SU-DHL-6 (cell line): ENCODE results near the gene KCNK13.

Experiments used
- H2AFZ ChIP-seq: fragments of 200-600 bp; sonication (generic); 2 replicates; pipeline ENCODE4 v1.6.1; 2014; ENCODE audit warnings: low read depth, mild to moderate bottlenecking, moderate library complexity, mixed read lengths, antibody characterized with exemption, low read length; ENCODE audit not compliant: severe bottlenecking
- H3F3A ChIP-seq: fragments of 200-600 bp; shearing (Covaris generic); 2 replicates; pipeline ENCODE4 v1.6.0; 2016; ENCODE audit warnings: antibody characterized with exemption, mild to moderate bottlenecking; ENCODE audit not compliant: insufficient read depth
- H3K27ac ChIP-seq: fragments of 200-600 bp; sonication (generic); 2 replicates; pipeline ENCODE4 v1.5.1; 2016; ENCODE audit warnings: low read depth, mild to moderate bottlenecking, low read length, moderate library complexity, mixed read lengths
- H3K27me3 ChIP-seq: fragments of 200-600 bp; sonication (generic), shearing (Covaris generic); 2 replicates; pipeline ENCODE4 v1.6.0; 2014; ENCODE audit warnings: mild to moderate bottlenecking, low read length
- H3K36me3 ChIP-seq: fragments of 200-600 bp; sonication (generic); 2 replicates; pipeline ENCODE4 v1.6.1; 2014; ENCODE audit warnings: mild to moderate bottlenecking, low read length, mixed read lengths
- H3K4me2 ChIP-seq: fragments of 300-600, 200-600 bp; shearing (Covaris generic), sonication (generic); 2 replicates; pipeline ENCODE4 v1.6.0; 2014; ENCODE audit warnings: low read length, low read depth, mild to moderate bottlenecking; ENCODE audit not compliant: poor library complexity, severe bottlenecking
- H3K4me3 ChIP-seq: fragments of 200-600 bp; sonication (generic); 2 replicates; pipeline ENCODE4 v1.5.1; 2014; ENCODE audit warnings: antibody characterized with exemption, low read length, mild to moderate bottlenecking, mixed read lengths; ENCODE audit not compliant: insufficient read depth, poor library complexity, severe bottlenecking
- H3K79me2 ChIP-seq: fragments of 200-600 bp; sonication (generic); 2 replicates; pipeline ENCODE4 v1.6.1; 2014; ENCODE audit warnings: mild to moderate bottlenecking, low read length, moderate library complexity; ENCODE audit not compliant: insufficient read depth
- H3K9ac ChIP-seq: fragments of 200-600 bp; sonication (generic); 2 replicates; pipeline ENCODE4 v1.7.0; 2014; ENCODE audit warnings: mild to moderate bottlenecking, low read length
- H3K9me2 ChIP-seq: fragments of 200-600 bp; sonication (generic); replicated peaks from 2 replicates; pipeline ENCODE4 v1.6.1; 2014; ENCODE audit warnings: low read length; ENCODE audit not compliant: insufficient read depth
- H3K9me3 ChIP-seq: fragments of 200-600 bp; sonication (generic); 2 replicates; pipeline ENCODE4 v1.6.1; 2014; ENCODE audit warnings: low read length, mixed read lengths; ENCODE audit not compliant: insufficient read depth
- H4K20me1 ChIP-seq: fragments of 200-600 bp; sonication (generic); 2 replicates; pipeline ENCODE4 v1.6.1; 2014; ENCODE audit warnings: low read depth, mild to moderate bottlenecking, antibody characterized with exemption, low read length, moderate library complexity, mixed read lengths
- EZH2phosphoT487 ChIP-seq: fragments of 200-600 bp; sonication (generic), shearing (Covaris generic); conservative IDR thresholded peaks from 2 replicates; pipeline ENCODE4 v1.6.1; 2018; ENCODE audit warnings: mild to moderate bottlenecking, antibody characterized with exemption, low read length, moderate library complexity, mixed read lengths
- TF ChIP-seq, protein P1 (sequence below): fragments of 200-600 bp; sonication (generic); IDR thresholded peaks from one replicate; pipeline ENCODE4 v1.5.1; 2017; ENCODE audit warnings: antibody characterized with exemption, mild to moderate bottlenecking, low read length, moderate library complexity; ENCODE audit not compliant: insufficient read depth, poor library complexity, severe bottlenecking

Gene KCNK13

DNA sequence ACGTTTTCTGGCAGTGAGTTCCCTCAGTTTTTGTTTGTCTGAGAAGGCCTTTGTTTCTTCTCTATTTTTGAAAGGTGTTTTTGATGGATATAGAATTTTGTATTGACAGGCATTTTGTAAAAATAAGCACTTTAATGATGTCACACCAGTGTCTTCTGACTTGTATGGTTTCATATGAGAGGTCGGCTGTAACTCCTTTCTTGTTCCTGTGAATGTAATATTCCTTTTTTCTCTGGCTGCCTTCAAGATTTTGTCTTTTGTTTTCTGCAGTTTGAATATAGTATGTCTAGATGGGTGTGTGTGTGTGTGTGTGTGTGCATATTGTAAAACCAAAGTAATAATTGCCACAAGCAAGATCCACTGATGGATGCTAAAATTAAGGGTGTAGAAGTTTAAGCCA lies 126.8 kb downstream of the KCNK13 start:
- no peaks in the 10 kb centered on the region for H3K79me2 ChIP-seq
- H3K9me3 ChIP-seq = 0 out of 2 replicates have a peak, but pooled peaks cover 6% of the 10 kb centered on the region
- no peaks in the 10 kb centered on the region for H3F3A ChIP-seq

DNA sequence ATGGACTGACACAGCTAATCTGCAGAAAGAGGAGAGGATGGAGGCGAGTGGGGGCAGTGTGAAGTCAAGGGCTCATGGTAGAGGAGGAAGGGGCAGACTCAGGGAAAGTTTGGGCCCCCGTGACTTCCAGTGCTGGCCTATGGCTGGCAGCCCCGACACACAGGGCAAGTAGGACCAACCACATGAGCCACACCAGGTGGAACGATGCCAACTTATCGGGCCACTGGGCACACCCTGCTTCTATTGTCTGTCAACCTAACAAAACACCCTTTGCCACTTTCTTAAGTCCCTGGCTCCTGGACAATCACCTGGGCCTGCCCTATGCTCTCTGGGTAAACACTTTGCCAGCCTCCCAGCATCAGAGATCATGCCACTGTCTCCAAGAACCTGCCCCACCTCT lies 129.4 kb downstream of the KCNK13 start:
- no peaks in the 10 kb centered on the region for H3K79me2 ChIP-seq
- no peak overlapping the region for H3K4me3 ChIP-seq
- H4K20me1 ChIP-seq = no peaks in the 10 kb centered on the region
- H2AFZ ChIP-seq = no peak overlapping the region
- no peak overlapping the region for H3K27ac ChIP-seq
- no peak overlapping the region for H3K4me2 ChIP-seq
- H3K36me3 ChIP-seq = no peaks in the 10 kb centered on the region
- no peak overlapping the region for H3K9ac ChIP-seq
- H3K27me3 ChIP-seq = no peaks in the 10 kb centered on the region
- TF ChIP-seq, protein P1, sequence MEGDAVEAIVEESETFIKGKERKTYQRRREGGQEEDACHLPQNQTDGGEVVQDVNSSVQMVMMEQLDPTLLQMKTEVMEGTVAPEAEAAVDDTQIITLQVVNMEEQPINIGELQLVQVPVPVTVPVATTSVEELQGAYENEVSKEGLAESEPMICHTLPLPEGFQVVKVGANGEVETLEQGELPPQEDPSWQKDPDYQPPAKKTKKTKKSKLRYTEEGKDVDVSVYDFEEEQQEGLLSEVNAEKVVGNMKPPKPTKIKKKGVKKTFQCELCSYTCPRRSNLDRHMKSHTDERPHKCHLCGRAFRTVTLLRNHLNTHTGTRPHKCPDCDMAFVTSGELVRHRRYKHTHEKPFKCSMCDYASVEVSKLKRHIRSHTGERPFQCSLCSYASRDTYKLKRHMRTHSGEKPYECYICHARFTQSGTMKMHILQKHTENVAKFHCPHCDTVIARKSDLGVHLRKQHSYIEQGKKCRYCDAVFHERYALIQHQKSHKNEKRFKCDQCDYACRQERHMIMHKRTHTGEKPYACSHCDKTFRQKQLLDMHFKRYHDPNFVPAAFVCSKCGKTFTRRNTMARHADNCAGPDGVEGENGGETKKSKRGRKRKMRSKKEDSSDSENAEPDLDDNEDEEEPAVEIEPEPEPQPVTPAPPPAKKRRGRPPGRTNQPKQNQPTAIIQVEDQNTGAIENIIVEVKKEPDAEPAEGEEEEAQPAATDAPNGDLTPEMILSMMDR = no peak
- no peak for TF ChIP-seq EZH2phosphoT487
- 0 out of 2 replicates have a peak, but pooled peaks cover 6% of the 10 kb centered on the region for H3K9me3 ChIP-seq
- no peaks in the 10 kb centered on the region for H3F3A ChIP-seq
- H3K9me2 ChIP-seq = no peaks in the 10 kb centered on the region

More for the DNA sequence above, 126.8 kb downstream of the KCNK13 start:
- no peak overlapping the region for H3K4me3 ChIP-seq
- no peak overlapping the region for H3K27ac ChIP-seq
- no peak overlapping the region for H3K9ac ChIP-seq
- H4K20me1 ChIP-seq = no peaks in the 10 kb centered on the region
- H2AFZ ChIP-seq = no peak overlapping the region
- no peak overlapping the region for H3K4me2 ChIP-seq
- H3K9me2 ChIP-seq = no peaks in the 10 kb centered on the region
- H3K36me3 ChIP-seq = no peaks in the 10 kb centered on the region
- no peak for TF ChIP-seq EZH2phosphoT487
- TF ChIP-seq, protein P1 = no peak
- H3K27me3 ChIP-seq = no peaks in the 10 kb centered on the region

DNA sequence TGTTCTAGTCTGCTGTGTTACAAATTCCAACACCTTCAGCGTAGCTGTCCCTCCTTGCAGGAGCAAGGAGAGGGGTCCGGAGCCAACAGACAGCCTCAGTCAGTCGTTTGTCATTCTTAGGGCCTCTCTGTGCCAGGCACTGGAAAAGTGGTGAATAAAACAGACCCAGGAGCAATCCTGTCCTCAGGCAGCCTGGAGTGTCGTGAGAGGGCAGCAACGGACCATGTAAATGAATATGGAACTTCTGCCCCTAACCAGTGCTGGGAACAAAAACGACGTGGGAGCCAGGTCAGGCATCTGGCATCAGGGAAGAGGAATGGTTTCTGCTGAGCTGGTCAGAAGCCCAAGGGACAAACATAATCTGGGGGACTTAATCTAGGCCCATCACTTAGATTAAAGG lies 129.8 kb downstream of the KCNK13 start:
- Histone ChIP-seq H3K27ac (no peak overlapping the region), H3K4me3 (no peak overlapping the region), H3K9me3 (0 out of 2 replicates have a peak, but pooled peaks cover 6% of the 10 kb centered on the region), H3K79me2 (no peaks in the 10 kb centered on the region), H3K9ac (no peak overlapping the region), H2AFZ (no peak overlapping the region), H3K36me3 (no peaks in the 10 kb centered on the region), H4K20me1 (no peaks in the 10 kb centered on the region), H3K27me3 (no peaks in the 10 kb centered on the region), H3F3A (no peaks in the 10 kb centered on the region), H3K4me2 (no peak overlapping the region), H3K9me2 (no peaks in the 10 kb centered on the region)
- TF ChIP-seq EZH2phosphoT487 = no peak
- TF ChIP-seq, protein P1 = no peak
